ENCODE results near the gene TFR2. TPM values are rescaled to one million over a fixed set of nuclear protein-coding genes. Genes with fewer than 3 reads are reported as not detected.
A peak's percentile ranks its signal among the peaks of the same experiment; 100 is the strongest.

Gene TFR2
- total and polyA plus RNA-seq, 2 donors (not counting 3 experiments of a cell fraction or from before 2014, with no cell fraction given) = 0.37 to 0.60 TPM

- intact Hi-C loops (cut with micrococcal nuclease) = no loop called here
- no peaks in the 10 kb centered on the region for H3K9me3 ChIP-seq (replicated peaks; ENCODE audit: control insufficient read depth, insufficient read depth, low read length)
- H3K4me3 ChIP-seq (replicated peaks in 1 of 3; ENCODE audit: insufficient read depth in 1 of 3, low read depth in 1 of 3, low read length in 3 of 3) = no peak overlapping the region
- H4K20me1 ChIP-seq (replicated peaks; ENCODE audit: control insufficient read depth, extremely low read depth, insufficient read depth, low read length) = no peaks in the 10 kb centered on the region
- H3K79me2 ChIP-seq (ENCODE audit: control insufficient read depth, insufficient read depth, low read length) = no peaks in the 10 kb centered on the region
- POLR2A ChIA-PET = no interaction called here
- H3K4me2 ChIP-seq (ENCODE audit: insufficient read depth, low read length) = no peak overlapping the region
- no peak overlapping the region for H3K9ac ChIP-seq (replicated peaks; ENCODE audit: extremely low read depth, insufficient read depth, low read length)
- FAIRE-seq (no peak), DNase-seq (ENCODE audit: low read depth, low spot score) (no peak)
- TF ChIP-seq MYC (IDR thresholded peaks at IDR 0.05; ENCODE audit: low read depth, low read length) (no peak), POLR2A (IDR thresholded peaks at IDR 0.05; ENCODE audit: low read depth, low read length) (no peak), CTCF (IDR thresholded peaks at IDR 0.05; ENCODE audit: extremely low read depth in 1 of 2, insufficient read depth in 1 of 2, low read depth in 1 of 2, low read length in 2 of 2) (no peak), EZH2 (IDR thresholded peaks at IDR 0.05; ENCODE audit: borderline replicate concordance, low read depth, low read length, severe bottlenecking) (no peak), GATA2 (IDR thresholded peaks at IDR 0.05; ENCODE audit: insufficient read depth, insufficient read length, low read depth, low read length) (no peak), POLR2AphosphoS5 (IDR thresholded peaks at IDR 0.05; ENCODE audit: insufficient read depth, low read depth, low read length) (no peak), JUN (IDR thresholded peaks at IDR 0.05; ENCODE audit: borderline replicate concordance, insufficient read depth, insufficient read length, low read depth) (no peak), FOS (IDR thresholded peaks at IDR 0.05; ENCODE audit: borderline replicate concordance, insufficient read depth, low read length) (no peak), MAX (IDR thresholded peaks at IDR 0.05; ENCODE audit: insufficient read depth, insufficient read length) (no peak)
- no peak overlapping the region for H3K27ac ChIP-seq (ENCODE audit: insufficient read depth, low read depth, low read length)
- CTCF ChIA-PET = no interaction called here
- no peak overlapping the region for H2AFZ ChIP-seq (ENCODE audit: low read depth, low read length)
- peaks cover 8% of the 10 kb centered on the region for H3K4me1 ChIP-seq (ENCODE audit: control insufficient read depth, extremely low read depth, insufficient read depth, low read length)
- TSS peak; percentile 32 for BruUV-seq (replicated peaks)
- H3K36me3 ChIP-seq (ENCODE audit: control insufficient read depth in 2 of 2, extremely low read depth in 1 of 2, insufficient read depth in 2 of 2, low read length in 2 of 2) = peaks cover 6 to 35% of the 10 kb centered on the region in 2 experiments
- no peaks in the 10 kb centered on the region for H3K9me1 ChIP-seq (replicated peaks; ENCODE audit: control insufficient read depth, extremely low read depth, insufficient read depth, low read length)
- dilution Hi-C loops (cut with MboI; ENCODE audit: extremely low pct_ligation_motif_present, low sequenced_read_pairs) = no loop called here
- no peaks in the 10 kb centered on the region for H3K27me3 ChIP-seq (ENCODE audit: control insufficient read depth in 2 of 2, insufficient read depth in 2 of 2, low read length in 2 of 2)
Observed at GRCh38 chr7:100574362-100575205, 66.8 kb downstream of the TFR2 start.
